Limb (tissue), 2 donors: ENCODE results near the gene MGAM2.
A peak's percentile ranks its signal among the peaks of the same experiment; 100 is the strongest.
"Not testable (repeated sequence)": the region's sequence is repeated elsewhere in the genome, so short reads cannot be mapped to it uniquely, and the experiment has no call there.

Experiments
- DNase-seq, 2 donors: peaks; one replicate each; pipeline ENCODE4 v3.0.0-alpha.2; 2016; ENCODE audit errors: extremely low spot score in 2 of 2

Gene MGAM2

DNA sequence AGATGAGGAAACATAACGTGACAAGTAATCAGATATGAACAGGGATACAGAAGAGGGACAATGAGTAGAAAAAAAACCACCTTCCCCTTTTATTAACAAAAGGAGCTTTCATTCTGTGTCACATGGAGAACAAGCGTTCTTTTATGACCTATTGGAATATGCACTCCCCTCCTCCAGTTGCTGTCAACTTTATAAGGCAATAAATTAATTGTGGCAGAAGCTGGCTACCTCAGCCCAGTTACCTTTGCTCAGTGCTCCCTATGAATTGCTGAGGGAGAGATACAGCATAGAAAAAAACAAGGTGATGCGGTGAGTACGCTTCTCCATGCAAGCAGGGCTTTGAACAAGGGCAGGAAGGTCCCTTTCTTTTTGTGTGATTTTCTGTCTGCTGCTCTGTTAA, at the start of gene MGAM2:
MGAM2 (plus strand) TSS at position 220 of the 400 bp plus-strand sequence. CDS start 5,156 bp downstream, outside the sequence.
- no peak for DNase-seq

DNA sequence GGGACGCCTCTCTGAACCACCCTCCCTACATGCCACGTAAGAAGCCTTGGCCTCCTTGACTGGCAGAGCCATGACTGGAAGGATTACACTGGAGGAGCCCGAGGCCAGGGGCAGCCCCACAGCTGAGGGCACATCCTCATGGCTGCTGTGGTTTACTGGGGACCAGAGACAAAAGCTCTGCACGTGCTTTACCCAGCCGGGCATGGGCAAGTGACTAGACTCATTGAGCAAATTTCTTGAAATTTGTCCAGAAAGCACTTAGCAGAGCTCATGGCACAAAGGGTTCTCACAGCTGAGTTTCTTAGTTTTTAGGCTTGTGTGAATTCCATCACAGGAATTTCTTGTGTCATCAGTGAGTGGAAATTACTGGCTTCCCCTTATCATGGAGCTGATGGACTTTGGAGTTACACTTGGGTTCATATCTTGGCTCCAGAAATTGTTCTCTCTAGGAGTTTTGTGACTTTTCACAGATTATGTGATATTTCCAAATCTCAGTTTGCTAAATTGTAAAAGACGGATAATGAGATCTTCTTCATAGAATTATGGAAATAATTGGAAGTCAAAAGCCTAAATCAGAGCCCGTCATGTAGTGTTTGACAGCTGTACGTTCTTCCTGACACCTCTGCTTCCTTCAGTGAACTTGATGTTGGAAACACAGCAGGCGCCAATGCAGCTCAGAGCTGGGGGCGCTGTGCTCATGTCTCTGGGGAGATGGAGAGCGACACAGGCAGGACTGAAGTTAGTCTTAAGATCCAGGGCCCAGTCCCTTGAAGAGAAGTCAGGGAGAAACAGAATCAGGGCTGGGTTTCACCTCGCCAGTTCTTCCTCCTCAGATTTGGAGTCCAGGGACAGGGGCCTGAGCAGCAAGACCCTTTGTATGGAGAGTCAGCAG, 47.7 kb upstream of the MGAM2 start:
- no peak for DNase-seq

DNA sequence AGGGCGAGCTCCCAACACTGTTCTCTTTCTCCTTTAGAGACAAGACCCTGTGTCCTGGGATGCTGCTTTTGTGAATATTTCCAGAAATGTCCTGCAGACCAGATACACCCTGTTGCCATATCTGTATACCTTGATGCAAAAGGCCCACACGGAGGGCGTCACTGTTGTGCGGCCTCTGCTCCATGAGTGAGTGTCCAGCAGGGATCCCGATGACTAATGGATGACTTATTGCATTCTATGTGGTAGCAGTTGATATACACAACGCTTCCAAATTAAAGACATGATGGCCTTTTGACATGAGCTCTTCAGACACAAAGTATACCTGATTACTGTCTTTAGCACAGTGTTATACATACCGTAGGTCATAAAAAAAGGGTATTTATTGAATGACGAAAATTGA, 45.0 kb upstream of the MGAM2 start:
- DNase-seq = no peak

DNA sequence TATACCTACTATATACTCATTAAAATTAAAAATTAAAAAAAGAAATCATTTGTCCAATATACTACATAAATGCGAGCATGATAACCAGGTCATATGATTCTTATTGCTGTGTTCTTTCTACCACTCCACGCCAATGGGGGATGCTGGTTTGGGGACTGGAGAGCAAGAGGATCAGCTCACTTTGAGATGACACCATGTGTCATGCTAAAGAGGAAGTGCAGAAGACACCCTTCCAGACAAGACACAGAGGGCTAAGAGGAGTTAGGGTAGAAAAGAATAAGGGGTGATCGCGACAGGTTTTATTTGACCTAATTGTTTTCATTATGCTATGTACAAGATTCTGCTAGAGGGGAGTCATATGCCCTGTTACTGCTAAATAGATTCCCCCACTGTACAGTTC, 33.8 kb upstream of the MGAM2 start:
- DNase-seq = no peak

DNA sequence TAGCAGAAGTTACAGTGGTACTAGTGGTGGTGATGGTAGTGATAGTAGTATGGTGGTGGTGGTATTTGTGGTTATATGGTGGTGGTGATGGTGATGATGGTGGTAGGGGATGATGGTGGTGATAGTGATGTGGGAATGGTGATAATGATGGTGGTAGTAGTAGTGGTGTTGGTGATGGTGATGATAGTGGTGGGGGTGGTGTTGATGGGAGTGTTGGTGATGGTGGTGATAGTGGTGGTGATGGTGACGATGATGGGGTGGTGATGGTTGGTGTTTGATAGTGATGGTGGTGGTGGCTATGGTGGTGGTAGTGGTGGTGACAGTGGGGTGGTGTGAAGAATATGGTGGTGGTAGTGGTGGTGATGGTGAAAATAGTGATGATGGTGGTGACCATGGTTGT, 27.9 kb upstream of the MGAM2 start:
- no peak for DNase-seq

DNA sequence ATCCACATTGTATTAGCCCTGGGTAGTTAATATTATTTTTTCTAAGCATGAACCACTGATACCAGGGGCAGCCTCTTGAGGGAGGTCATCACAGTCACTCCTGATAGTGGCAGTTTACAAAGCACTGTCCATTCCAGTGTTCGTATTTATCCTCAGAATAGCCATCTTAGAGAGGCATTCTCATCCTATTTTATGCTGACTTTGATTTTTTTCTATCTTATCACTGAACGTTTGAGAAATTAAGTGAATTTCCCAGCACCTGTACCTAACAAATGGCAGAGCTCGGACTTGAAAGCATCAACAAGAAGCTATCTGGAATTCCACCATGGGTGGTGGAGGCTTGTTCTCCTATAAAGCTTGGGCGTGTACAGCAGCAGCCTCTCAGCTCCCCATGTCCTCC, 26.1 kb upstream of the MGAM2 start:
- no peak for DNase-seq

DNA sequence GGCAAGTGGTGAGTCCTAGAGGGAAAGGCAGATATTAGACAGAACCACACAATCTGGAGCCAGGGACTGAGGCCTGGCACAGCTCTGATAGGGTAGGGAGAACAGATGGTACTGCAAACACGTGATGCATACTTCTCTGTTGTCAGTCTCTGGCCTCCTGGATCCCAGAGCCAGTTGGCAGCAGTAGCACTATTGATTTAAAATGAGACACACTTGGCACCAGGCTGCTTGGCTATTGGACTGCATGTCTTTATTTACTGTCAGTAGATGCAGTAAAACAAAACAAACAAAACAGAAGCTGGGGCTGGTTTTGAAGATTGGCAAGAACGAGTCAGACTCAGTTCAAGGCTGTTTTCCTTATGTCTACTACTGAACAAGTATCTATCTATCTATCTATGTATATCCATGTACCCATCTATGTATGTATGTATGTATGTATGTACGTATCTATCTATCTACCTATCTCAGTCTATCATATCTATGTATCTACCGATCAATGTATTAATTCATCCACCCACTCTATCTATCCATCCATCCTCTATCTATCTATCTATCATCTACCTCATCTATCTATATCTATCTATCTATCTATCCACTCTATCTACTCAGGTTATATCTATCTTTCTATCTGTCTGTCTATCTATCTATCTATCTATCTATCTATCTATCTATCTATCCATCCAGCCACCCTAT, 23.4 kb upstream of the MGAM2 start:
- DNase-seq = peak in 1 of 2 donors; percentile 2

DNA sequence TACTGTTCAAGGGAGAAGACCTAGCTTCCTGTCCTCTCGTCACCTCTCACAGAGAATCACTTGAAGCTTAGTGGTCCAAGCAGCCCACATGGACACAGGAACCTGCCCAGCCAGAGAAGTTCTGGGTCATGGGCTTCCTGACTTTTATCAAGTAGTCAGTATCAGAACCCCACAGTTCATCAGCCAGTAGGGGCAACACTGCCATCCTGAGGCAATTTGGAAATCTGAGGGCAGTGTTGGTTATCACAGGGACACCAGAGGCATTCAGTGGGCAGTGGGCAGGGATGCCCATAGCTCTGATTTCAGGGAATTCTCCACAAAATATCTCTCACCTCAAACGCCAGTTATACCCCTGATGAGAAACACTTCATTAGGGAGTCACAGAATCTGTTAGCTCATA, 22.5 kb upstream of the MGAM2 start:
- no peak for DNase-seq

DNA sequence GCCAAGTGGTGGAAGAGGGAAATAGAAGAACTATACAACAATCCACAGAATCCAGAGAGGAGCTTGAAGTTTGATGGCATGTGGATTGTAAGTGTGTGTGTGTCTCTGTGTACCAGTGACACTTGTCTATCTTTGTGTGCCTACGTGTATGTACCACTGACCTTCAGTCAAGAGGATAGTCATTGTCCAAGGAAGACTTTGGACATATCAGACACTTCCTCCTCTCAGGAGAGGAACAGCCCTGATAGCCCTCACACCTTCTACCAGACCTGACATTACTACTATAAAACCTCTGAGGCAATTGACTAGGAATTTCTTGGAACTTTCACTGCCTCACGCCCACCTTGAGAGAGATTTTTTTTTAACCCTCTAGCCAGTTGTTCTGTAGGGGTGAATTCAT, 19.6 kb upstream of the MGAM2 start:
- no peak for DNase-seq

DNA sequence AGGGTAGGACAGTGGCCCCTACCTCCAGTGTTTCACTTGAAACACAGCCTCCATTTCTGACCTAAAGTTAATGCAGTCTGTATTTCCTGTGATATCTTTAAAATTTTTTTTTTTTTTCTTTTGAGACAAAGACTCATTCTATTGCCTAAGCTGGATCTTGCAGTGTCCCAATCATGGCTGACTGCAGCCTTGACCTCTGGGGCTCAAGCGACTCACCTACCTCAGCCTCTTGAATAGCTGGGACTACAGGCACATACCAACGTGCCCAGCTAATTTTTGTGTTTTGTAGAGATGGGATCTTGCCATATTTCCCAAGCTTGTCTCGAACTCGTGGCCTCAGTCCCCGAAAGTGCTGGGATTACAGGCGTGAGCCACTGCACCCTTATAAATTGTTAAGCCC, 16.7 kb upstream of the MGAM2 start:
- no peak for DNase-seq

DNA sequence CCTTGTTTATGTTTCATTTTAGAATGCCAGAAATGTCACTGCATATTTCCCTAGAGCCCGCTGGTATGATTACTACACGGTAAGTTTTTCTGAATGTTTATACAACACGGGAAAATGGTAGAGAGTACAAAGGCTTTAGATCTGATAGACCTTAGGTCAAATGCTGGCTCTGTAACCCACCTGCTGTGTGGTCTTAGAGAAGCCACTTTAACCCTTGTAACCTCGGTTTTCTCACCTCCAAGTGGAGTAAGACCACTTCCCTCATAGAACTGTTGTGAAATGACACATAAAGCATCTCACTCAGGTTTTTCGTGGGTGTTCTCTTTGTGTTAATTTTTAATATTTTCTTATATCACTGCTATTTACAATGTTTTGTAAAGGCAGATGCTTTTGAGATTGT, 13.9 kb upstream of the MGAM2 start:
- DNase-seq = no peak

DNA sequence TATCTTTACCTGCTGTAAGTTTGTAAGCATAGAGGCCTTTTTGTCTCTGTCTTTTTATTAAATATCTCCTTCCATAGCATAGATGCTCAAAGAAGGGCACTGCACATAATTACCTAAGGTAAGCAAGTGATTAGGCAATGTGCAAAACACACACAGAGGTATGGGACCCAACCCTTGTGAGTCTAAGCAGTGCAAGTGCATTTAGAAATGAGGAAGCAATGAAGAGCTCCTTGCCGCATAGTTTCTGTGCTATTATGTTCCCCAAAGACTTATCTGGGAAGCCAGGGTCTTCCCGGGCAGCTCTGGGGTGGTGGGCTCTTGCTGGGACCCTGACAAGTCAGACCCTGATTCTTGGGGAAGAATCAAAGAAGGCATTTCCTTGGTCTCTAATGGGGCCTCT, 13.5 kb upstream of the MGAM2 start:
- DNase-seq = no peak

DNA sequence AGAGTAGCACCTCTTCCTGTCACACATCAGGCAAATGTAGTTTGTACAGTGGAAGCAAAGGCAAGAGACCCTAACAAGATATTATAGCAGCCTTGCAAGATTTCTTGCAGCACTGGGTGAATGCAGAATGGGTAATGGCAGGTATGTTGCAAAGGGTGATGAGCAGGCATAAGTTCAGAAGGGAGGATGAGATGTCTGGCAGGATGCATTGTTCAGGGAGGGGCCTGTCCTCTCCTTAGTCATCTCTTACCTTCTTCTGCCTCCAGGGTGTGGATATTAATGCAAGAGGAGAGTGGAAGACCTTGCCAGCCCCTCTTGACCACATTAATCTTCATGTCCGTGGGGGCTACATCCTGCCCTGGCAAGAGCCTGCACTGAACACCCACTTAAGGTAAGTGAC, 12.2 kb upstream of the MGAM2 start:
- DNase-seq = not testable (repeated sequence)

DNA sequence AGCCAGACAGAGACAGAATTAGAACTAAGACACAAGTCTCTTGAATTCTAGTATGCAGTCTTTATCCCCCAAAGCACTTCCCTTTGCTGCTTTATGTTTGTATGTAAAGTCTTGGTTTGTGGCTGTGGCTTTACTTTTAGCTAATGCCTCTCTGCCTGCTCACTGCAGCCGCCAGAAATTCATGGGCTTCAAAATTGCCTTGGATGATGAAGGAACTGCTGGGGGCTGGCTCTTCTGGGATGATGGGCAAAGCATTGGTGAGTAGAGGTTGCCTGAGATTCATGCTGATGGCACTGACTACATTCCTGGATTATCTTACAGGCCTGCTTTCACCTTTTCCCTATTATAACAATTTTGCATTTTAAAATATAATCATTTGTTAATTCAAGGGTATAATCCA, 10.9 kb upstream of the MGAM2 start:
- no peak for DNase-seq

DNA sequence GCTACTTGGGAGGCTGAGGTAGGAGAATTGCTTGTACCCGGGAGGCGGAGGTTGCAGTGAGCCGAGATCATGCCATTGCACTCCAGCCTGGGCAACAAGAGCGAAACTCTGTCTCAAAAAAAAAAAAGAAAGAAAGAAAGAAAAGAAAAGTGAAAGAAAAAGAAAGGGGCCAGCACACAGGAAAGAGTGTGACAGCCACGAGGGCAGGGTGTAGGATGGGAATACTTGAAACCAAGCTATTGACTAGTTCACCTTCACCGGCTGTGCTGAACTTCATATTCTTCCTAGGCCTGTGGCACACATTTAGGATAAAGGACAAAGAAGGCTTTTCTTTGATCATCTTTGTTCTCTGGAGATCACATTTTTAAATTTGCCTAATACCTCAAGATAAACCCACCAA, 9.7 kb upstream of the MGAM2 start:
- DNase-seq = not testable (repeated sequence)

DNA sequence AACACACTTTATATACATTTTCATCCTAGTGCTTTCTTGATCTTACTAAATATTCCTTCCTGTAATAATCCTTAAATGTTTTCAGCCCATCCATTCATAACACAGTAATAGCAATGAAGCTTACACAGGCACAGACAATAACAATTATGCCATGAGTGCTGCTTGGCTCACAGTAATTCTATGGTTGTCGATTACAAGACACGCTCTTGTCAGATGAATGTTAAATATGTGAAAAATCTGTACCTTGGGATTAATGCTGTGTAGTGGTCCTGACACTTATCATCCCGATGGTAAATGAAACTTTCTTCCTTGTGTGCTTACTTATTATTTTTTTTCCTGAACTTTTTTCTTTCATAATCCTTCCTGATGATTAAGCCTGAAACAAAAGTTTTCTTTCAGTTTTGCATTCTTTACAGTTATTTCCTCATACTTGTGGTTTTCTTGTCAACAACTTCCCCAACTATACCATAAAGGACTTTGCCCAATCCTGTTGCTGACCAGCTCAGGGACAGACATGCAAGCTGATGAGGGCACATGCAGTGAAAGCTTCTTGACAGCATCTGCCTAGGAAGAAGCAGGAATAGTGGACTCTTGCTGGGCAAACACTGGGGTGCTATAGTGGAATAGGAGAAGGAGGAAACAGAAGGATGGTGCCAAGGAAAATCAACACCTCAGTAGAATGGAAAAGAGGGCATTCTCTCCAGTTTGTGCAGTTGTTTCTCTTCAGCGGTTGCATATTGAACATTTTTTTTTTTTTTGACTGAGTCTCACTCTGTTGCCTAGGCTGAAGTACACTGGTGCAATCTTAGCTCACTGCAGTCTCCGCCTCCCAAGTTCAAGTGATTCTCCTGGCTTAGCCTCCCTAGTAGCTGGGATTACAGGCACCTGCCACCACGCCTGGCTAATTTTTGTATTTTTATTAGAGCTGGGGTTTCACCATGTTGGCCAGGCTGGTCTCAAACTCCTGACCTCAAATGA, 6.7 kb upstream of the MGAM2 start:
- DNase-seq = no peak

DNA sequence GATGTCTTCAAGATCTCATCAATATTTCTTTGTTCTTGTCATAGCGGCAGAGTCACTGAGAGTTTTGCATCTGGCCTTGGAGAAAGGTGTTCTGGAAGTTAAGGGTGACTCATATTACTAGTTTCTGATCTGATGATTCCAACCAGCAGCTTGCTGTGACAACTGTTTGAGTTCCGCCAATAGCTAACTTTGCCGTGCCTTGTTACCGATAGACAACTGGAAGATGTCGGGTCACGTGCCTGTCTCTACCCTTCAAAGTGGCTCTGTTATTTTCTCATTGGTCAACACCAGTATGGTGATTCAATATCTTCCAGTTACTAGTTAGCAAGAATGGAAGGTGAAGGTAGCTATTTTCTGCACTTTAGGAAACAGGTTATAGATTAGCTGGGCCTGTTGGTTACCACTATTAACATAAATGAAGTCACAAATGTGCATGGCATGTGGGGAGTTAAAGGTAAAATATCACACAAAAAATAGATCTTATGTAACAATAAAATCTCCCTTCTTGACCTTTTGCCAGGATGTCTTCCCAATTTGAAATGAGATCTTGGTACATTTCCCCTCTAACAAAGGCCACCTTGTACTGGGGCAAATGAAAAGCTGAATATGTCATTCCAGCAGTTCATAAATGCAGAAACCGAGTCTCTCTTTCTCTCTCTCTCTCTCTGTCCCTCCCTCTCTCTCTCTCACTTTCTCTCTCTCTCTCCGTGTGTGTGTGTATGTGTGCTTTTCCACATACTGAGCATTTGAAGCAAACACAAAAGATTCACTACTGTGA, 2.6 kb upstream of the MGAM2 start:
- no peak for DNase-seq

DNA sequence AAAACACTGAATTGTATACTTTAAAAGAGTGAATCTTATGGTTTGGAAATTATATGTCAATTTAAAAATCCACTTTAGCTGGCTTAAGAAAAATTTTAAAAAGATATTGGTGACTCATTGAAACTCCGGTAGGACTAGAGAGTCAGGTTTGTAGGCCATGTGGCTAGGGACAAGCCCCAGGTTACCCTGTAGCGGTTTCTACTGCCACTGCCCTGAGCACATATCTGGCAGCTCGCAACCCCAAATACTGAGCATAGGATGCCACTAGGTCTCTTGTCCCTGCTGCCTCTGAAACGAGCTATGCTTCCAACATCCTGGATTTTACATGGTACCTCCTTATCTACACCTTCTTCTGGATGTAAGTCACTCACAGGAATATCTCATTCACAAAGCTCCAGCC, 1.4 kb upstream of the MGAM2 start:
- no peak for DNase-seq

DNA sequence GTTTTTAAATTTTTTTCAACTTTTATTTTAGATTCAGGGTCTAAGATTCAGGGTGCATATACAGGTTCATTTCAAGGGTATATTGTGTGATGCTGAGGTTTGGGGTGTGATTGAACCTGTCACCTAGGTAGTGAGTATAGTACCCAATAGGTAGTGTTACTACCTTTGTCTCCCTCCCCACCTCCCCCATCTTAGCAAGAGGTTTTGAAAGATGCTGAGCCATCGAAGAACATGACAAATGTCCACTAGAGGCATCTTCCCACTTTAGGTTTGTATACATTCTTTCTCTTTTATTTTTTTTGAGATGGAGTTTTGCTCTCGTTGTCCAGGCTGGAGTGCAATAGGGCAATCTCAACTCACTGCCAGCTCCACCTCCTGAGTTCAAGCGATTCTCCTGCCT, 880 bp upstream of the MGAM2 start:
- DNase-seq = no peak

DNA sequence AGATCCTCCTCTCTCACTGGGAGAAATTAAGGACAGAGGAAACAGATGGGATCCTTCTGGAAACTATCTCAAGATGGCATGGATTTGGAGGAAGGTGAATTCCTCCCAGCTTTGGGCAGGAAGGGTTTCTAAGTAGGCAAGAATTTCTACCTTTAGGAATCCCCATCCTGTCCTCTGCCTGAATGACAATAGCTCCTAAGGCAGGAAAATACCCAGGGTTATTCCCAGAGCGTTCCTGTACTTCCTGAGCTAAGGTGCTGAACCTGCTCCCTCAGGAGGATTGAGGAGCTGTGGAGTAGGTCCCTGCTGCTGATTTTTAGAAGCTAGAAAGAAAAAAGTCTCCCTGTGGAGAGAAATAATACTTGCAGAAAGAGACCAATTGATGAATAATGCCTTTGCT, 568 bp downstream of the MGAM2 start:
- DNase-seq = no peak

DNA sequence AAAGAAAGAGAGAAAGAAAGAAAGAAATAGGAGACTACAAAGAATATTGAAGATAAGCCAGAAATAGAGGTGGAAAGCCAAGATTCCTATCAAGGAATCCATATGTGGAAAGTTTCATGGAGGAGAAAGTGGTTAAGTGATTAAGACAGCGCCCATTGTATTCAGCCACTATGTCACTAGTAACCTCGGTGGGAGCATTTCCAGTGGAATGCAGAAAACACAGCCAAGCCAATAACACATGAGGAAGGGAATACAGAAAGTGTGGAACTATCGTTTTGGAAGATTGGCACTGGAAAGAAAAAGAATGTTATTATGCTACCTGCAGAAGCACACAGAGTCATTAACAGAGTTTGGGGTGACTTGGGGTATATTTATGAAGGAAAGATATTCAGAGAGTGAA, 2.7 kb downstream of the MGAM2 start:
- no peak for DNase-seq
